HG03521 (cell line): ENCODE results near the gene ACBD6.

ENCODE experiments used
- ATAC-seq: cut with Tn5 transposase; IDR thresholded peaks from one replicate; pipeline ENCODE4 v1.9.1; 2021; ENCODE audit warnings: mild to moderate bottlenecking, moderate library complexity; ENCODE audit not compliant: unreplicated experiment

The ACBD6 gene

DNA sequence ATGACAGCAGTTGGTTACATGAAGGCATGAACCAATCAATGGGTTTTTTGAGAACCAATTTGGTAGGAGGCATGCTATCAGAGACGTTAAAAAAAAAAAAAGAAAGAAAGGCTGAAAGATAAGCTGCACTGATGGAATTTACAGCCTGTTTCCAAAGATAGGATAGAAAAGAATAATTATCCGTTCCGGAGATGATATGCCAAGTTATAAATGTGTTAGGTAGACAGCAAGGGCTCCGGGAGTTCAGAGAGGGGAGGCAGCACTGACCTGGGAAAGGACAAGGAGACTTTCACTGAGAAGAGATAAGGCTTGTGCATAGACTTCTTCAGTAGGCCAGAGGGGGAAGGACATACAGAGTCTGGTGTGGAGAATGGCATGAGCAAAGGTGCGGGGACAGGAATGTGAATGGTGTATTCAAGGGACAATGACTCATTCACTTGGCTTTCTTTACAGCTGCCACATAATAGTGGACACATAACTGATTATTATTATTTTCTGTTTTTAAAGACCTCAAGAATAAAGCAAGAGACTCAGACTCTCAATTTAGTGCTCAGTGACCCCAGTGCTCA, 24.8 kb upstream of the ACBD6 start:
- ATAC-seq = no peak

DNA sequence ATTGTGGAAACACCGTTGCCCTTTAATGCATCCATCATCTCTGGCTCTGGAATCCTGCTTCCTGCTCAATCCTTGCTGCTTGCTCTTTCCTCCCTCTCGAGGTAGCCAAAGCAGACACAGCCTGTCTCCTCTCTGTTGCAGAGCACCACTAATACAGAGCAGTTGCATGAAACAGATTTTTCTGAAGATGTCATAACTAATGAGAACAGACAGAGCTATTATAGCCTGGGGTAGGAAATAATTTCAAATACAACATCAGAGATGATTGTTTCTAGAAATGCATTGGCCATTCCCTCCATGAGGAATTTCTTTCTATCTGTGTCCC, 23.3 kb upstream of the ACBD6 start:
- no peak for ATAC-seq

DNA sequence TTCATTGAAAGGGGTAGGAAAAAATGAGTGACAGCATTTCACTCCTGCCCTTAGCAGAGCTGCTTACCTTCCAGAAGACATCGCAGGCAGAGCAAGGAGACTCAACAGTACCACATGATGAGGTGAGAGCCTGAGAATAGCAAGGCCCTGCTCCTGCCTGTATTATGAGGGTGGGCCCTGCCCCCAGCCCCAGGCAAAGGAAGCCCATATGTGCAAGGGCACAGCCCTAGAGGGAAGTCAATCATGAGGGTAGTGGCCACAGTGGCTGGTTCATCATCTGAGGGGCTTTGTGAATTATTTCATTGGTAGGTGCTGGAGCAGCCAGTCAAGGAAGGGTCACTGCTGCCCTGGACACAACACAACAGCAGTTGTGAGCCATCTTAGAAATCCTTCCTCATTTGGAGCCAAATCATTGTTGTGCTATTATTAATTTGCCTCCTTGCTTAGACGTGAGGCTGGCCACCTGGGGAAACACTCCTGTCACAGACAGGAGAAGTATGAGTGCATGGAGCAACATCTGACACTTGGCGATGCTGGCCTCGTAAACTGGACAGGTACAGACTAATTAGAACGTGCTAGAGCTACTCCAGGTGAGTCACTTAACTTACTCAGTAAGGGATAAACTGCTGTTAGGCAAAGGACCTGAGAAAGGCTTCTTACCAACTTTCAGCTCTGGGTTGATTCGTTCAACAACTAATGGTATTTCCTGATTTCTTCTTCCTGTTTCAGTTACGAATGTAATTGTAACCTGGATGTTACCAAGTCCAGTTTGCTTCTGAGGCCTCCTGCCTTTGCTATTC, 22.7 kb upstream of the ACBD6 start:
- no peak for ATAC-seq

DNA sequence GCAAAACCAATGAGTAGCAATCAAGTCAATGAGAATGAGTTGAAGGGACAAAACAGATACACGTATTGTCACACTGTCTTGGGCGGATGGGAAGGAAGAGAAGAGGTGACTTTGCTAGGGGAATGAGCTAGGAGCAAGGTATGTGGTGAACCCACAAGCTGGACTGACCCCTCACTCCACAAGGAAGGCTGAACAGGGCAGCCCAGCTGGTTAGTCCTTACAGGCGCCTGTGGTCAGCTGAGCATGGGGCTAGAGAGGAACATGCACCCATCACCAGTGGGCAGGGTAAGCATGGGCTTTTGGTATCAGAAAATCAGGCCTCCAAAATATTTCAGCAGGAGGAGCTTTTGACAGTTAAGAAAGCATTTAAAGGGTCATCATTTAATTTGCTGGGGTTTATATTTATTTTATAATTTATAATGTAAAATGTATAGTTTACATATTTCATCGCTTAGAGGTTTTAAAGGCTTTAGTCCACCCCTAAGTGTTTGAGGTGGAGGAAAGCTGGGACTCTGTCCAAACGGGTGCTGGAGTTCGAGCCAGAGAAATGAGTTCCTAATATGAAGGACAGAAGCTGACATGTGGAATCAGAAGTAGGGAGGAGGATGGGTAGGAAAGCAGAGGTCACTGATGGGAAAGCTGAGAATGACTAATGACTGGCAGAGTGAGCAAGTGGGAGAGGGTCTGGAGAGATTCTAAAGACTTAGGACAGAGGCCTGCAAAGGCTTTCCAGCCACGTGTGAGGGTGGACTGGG, 22.0 kb upstream of the ACBD6 start:
- no peak for ATAC-seq

DNA sequence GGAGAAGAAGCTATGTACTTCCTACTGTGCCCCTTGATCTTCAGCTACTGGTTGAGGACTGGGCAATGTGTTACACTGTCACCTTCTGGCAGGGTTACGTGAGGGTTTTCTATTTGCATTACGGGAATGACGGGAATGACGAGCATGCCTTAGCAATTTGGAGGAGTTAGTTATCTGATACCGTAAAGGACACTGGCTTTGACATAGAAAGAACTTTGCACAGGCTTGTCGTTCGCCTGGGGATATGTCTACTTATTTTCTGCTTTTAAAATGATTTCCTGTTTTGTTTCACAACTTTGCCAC, 19.8 kb upstream of the ACBD6 start:
- ATAC-seq = no peak

DNA sequence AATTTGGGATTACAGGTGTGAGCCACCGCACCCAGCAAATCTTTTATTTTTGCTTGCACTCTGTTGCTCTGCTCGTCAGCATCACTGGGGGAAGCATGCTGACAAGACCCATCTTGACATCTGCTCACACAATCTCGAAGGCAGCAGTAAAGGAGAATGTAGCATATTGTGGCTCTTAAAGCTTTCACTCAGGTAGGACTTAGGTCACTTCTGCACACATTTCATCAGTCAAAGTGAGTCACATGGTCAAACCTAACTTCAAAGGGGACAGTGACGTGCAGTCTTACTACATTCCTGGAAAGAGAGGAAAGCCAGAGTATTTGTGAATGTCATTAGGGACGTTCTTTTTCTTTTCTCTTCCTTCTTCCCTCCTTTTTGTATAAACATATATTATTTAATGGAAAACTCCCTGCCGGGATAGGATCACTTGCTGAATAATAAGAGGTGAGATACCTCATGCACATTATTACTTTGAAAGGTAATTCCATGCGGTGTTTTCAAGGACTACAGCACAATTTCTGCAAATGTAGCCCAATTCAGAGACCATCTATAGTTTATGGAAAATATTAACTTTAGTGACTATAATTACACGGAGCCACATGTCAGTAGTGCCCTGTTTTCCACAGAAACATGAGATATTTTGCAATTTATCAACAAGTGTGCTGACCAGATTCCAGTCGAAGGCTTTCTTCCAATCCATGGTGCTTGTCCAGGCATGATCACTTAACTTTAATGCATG, 19.3 kb upstream of the ACBD6 start:
- no peak for ATAC-seq

DNA sequence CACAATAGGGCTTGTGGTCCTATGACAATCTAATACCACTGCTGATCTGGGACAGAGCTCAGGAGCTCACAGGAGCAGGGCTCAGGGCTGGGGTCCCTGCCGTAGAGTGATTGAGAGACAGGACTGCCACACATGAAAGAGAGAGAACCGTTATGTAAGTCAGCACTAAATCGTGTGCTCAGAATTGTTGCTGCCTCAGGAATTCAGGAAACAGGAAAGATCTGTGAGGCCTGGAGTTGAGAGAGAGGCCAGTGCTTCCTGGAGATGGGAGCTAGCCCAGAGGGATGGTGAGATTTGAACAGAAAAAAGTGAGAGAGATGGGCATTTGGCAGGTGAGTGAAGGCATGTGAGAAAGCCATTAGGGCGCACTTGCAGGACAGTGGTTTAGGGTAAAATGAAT, 17.5 kb upstream of the ACBD6 start:
- no peak for ATAC-seq

DNA sequence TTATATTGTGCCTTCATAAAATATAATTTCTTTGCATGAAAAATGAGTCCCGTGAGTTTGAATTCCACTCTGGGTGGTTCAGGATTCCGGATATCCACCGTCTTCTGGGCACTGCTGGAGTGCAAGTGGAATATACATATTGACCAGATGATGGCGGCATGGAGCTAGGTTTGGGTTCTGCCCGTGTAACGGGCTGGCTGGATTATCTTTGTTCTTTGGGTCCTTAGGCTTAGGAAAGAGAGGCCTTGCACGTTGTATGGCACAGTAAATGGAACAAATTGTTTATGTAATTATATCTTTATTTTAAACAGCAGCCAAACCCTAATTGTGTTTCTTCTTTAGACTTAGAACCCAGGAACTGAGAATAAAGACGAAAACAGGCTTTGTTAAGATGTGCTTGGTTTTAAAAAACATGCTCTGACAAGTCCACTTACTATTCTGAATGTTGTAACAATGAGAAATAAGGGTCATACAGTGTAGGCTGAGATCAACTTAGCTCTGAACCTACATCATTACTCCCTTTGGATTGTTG, 13.5 kb upstream of the ACBD6 start:
- ATAC-seq = peak; percentile 82

DNA sequence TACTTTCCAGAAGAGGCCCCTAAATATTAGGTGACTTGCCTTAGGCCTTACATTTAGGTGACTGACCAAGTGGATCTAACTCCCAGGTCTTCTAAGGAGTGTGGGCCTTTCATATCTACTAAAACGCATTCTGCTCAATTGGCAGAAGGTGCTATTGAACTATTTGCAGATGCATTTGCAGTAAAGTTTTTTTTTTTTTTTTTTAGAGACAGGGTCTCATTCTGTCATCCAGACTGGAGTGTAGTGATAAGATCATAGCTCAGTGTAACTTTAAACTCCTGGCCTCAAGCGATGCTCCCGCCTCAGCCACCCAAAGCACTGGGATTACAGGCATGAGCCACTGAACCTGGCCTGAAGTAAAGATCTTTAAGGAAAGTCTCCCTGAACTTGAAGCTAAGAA, 13.0 kb upstream of the ACBD6 start:
- ATAC-seq = no peak

DNA sequence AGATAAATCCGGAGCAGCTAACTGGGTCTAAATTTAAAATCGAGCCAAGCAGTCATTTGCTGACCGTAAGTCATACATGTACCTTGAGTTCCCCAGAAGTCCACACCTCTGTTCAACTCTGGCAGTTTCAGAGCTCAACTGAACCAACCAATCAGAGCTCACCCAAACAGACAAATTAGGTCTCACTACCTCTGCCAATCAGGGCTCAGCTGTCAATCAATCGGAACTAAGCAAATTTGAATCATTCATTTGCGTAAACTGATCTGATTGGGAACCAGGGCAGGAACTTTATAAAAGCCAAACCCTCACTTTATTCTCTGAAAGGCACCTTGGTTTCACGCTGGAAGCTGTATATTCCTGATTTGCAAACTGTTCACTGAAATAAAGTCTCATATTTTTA, 11.2 kb upstream of the ACBD6 start:
- ATAC-seq = no peak

DNA sequence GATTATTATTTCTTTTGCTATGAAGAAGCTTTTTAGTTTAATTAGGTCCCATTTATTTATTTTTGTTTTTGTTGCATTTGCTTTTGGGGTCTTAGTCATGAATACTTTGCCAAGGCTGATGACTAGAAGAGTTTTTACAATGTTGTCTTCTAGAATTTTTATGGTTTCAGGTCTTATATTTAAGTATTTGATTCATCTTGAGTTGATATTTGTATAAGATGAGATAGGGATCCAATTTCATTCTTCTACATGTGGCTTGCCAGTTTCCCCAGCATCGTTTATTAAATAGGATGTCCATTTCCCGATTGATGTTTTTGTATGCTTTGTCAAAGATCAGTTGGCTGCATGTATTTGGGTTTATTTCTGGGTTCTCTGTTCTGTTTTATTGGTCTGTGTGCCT, 8.5 kb upstream of the ACBD6 start:
- no peak for ATAC-seq

DNA sequence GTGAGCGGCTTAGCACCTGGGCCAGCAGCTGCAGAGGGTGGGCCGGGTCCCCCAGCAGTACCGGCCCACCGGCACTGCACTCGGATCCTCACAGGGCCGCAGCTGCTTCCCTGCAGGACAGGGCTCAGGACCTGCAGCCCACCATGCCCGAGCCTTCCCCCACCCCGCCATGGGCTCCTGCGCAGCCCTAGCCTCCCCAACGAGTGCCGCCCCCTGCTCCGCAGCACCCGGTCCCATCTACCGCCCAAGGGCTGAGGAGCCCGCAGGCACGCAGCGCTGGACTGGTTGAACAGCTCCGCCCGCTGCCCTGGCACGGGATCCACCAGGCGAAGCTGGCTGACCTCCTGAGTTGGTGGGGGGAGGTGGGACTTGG, 6.3 kb upstream of the ACBD6 start:
- no peak for ATAC-seq

DNA sequence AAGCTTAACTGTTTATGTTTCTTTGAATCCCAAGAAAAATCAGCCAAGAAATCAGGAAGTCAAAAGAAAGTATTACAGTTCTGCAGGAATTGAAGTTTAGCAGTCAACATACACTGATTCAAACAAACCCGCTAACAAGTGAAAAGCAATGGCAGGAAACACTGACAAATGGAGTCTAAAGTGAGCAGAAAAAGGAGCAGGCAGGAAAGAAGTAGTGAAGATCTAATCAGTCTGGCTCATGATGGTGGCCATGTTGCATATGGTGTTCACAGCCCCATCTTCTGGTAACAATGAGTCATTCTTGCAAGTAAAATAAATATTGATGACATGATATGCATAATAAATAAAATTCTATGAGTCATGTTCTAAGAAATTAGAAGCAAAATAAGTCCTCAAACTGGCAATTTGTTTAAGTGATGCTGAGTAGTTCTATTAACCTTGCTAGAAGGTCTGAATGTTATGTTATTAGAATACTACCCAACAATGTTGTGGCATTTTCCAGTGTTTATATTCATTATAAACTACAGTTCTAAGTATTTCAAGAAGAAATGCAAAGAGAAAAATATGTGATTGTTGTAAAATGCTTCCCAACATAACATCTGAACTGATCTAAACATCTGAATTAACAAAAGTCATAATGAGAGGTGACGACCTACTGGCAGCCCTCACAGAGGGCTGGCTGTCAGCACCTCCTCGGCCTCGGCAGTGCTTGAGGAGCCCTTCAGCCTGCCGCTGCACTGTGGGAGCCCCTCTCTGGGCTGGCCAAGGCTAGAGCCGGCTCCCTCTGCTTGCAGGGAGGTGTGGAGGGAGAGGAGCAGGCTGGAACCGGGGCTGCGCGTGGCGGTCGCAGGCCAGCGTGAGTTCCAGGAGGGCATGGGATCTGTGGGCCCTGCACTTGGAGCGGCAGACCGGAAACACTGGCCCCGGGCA, 5.7 kb upstream of the ACBD6 start:
- ATAC-seq = no peak

DNA sequence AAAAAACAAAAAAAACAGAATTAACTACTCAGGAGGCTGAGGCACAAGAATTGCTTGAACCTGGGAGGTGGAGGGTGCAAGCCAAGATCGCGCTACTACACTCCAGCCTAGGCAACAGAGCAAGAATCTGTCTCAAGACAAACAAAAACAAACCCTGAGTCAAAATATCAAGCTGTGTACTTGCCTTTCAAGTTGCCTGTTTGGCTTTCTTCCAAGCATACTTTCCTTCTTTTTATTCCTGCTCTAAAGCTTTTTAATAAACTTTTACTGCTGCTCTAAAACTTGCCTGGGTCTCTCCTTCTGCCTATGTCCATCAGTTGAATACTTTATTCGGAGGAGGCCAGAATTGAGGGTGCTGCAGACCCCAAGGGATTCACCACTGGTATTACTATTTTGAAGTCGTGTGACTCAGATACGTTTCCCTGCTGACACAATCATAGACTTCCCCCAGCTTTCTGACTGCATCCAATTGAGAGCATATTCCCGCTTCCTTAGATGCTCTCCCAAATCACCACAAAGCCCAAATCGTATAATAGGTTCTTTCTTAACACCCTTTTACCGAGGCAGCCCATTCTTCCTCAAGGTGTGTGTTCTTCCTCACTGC, 3.5 kb upstream of the ACBD6 start:
- no peak for ATAC-seq

DNA sequence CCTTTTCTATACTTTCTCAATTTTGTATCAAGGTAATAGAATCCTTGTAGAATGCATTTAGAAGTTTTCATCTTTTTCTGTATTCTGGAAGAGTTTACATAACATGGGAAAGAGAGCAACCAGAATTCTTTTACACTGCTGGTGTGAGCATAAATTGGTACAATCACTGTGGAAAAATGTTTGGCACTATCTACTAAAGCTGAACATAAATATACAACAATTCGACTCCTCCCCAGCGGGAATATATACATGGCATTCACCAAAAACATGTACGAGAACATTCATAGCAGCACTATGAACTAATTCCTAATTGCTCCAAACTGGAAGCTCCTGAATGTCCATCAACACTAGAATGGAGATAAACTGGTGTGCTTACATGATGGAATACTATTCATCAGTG, 1.8 kb upstream of the ACBD6 start:
- no peak for ATAC-seq

DNA sequence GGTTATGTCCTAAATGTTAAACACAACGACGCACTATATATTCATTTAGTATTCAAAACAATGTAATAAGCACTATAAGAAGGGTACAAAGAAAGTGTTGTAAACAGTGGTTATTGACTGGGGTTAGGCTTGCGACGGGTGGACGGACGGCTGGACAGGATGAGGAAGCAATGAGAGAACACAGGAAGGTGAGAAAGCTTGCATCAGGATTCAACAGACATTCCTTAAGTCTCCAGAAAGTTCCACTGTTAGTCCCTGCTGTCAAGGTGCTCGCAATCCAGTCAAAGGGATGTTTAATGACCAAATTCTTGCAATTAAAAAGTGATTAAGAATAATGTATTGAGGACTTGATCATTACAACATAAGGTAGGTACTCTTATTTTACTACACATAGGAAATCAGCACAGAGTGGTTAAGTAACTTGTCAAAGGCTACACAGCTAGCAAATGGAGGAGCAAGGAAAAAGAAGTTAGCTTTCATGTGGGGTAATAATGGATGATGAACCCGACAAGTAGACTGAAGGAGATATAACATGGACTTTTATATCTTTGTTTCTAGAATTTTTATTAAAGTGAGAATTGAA, 994 bp upstream of the ACBD6 start:
- ATAC-seq = no peak

DNA sequence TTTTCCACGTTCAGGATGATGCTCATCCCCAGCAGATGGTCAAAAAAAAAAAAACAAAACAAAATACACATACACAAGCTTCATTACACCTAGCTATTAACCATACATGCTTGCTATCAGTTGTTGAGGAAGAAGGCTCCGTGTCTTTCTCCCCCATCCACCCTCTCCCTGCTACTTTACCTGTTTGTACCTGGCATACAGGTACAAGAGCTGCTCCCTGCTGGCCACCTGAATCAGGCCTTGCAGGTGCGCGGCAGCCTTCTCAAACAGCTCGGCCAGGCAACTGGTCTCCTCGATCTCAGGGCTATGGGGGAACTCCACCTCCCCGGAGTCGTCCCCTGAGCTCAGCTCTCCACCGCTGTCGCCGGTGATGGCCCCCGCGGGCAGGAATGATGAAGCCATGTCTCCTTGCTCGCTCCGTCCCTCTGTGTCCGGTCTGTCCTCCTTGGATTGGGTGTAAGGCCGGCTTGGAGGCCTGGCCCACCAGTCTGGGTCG, 464 bp downstream of the ACBD6 start:
- peak; percentile 32 for ATAC-seq

DNA sequence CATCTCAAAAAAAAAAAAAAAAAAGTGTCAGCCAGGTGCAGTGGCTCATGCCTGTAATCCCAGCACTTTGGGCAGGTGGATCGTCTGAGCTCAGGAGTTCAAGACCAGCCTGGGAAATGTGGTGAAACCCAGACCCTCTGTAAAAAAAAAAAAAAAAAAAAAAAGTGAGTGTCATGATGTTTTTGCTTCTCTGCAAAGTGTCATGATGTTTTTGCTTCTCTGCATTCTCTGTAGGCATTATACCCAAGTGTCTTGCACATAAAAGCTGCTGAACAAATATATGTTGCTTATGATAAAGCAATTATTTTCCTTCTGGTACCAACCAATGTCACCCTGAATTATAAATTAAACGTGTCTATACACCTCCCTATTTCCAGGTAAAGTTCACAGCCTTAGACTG, 1.7 kb downstream of the ACBD6 start:
- ATAC-seq = no peak

DNA sequence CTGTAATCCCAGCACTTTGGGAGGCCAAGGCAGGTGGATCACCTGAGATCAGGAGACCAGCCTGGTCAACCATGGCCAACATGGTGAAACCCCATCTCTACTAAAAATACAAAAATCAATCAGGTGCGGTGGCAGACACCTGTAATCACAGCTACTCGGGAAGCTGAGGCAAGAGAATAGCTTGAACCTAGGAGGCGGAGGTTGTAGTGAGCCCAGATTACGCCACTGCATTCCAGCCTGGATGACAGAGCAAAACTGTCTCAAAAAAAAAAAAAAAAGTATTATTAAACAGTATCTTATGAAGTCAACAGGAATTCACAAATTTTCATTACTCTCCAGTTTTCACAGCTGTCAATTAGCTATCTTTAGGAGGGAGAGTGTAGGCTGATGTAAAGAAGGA, 3.8 kb downstream of the ACBD6 start:
- ATAC-seq = no peak

DNA sequence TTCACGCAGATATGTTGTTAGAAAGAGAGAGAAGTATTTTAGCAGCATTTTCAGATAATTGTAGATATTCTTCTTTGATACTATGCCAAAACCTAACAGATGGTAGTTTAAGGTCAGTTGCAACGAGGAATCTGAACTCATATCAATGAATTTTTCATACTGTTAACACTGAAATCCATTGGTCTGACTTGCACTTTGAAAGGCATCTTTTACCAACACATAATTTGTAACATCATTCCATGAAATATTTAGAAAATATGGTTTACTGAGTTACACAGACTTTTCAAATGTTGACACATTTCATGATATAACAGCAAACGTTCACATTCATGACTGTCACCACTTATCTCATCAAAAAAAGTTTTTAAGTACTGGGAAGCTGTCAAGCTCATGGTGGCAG, 4.6 kb downstream of the ACBD6 start:
- no peak for ATAC-seq
